AG04449 (cell line): ENCODE measurements around the gene KRT80.

Source experiments
- CTCF ChIA-PET: fragments of 350-600 bp; formaldehyde crosslinking; extraction: SDS; loops from one replicate; lab custom pipeline; 2021; ENCODE audit warnings: antibody characterized with exemption; lab: Yijun Ruan, JAX
- POLR2A ChIA-PET: fragments of 400-600, 350-600 bp; formaldehyde crosslinking; extraction: SDS; loops from one replicate; lab custom pipeline; 2020; ENCODE audit warnings: antibody characterized with exemption, inconsistent platforms; lab: Yijun Ruan, JAX
- DNase-seq: peaks from one replicate; pipeline ENCODE4 v3.0.0-alpha.2; 2010; ENCODE audit warnings: low read depth, low spot score
- H3K4me3 ChIP-seq: 2 replicates; pipeline ENCODE4 v1.5.1; 2011; ENCODE audit warnings: low read depth, mild to moderate bottlenecking, control low read depth, low read length
- TF ChIP-seq, protein P1 (sequence below): IDR thresholded peaks from one replicate; pipeline ENCODE4 v1.5.1; 2011; ENCODE audit warnings: mild to moderate bottlenecking, moderate library complexity, low read length, control low read depth, inconsistent platforms; ENCODE audit not compliant: insufficient read depth; ENCODE audit errors: missing control alignments

The KRT80 gene

DNA sequence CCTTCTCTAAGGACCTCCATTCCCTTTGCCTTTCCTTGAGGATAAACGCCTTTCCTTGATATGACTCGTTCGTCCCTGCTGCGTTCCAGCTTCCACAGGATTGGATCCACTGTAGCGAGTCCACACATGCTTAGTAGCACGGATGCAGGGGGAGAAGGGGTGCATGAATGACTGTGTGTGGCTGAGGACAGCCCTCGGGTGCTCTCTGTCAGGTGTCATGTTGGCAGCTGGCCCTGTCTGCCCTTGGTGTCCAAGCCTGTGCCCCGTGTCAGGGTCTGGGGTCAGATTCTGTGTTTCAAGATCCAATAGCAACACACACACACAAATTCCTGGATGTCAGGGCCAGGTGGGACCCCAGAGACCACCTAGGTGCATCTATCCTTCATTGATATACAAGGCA lies 17.5 kb upstream of the KRT80 start:
- TF ChIP-seq, protein P1, sequence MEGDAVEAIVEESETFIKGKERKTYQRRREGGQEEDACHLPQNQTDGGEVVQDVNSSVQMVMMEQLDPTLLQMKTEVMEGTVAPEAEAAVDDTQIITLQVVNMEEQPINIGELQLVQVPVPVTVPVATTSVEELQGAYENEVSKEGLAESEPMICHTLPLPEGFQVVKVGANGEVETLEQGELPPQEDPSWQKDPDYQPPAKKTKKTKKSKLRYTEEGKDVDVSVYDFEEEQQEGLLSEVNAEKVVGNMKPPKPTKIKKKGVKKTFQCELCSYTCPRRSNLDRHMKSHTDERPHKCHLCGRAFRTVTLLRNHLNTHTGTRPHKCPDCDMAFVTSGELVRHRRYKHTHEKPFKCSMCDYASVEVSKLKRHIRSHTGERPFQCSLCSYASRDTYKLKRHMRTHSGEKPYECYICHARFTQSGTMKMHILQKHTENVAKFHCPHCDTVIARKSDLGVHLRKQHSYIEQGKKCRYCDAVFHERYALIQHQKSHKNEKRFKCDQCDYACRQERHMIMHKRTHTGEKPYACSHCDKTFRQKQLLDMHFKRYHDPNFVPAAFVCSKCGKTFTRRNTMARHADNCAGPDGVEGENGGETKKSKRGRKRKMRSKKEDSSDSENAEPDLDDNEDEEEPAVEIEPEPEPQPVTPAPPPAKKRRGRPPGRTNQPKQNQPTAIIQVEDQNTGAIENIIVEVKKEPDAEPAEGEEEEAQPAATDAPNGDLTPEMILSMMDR: no peak
- CTCF ChIA-PET: interaction anchor here (0.5 to 7.9 kb wide), 6 partner anchors 12 to 670 kb away, joined by 3 to 144 read pairs (median 7); no protein-coding TSS in a partner anchor
- POLR2A ChIA-PET: no interaction called here
- DNase-seq: no peak
- H3K4me3 ChIP-seq: no peak overlapping the region

DNA sequence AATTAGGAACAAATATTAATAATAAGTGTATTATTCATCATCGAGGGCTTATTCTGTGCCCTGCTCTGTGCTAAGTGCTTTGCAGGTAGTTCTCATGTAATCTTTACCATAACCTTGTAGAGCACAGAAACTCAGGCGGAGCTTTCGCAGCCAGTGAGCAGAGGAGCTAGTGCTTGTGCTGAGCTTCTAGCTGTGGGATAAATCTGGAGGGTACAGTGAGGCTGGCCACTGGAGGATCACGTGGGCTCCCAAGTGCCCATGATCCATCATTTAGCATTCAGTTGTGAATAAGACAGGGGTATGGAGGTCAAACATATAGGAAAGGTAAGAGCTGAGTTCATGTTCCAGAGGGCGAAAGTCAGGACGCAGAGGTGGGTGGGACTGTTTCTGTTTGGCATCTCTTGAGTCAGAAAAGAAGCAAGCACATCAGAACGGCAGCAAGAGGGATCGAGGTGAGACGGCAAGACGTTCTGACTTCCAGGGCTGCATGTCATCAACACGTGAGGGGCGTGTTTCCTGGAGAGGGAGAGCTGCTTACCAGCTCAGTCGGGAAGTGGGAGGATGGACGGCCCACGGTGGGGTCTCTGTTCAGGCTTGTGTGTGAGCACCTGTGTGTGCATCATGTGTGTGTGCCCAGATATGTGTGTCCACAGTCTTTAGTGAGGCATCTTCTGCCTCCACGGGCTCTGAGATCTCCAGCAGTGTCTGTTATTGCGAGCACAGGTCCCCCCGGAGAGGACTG lies 16.8 kb upstream of the KRT80 start:
- POLR2A ChIA-PET: interaction anchor here (1.1 to 1.3 kb wide), 2 partner anchors 22 to 27 kb away, joined by 3 to 11 read pairs; no protein-coding TSS in a partner anchor
- CTCF ChIA-PET: interaction anchor here (0.5 to 2.0 kb wide), 6 partner anchors 13 to 671 kb away, joined by 3 to 8 read pairs (median 5); no protein-coding TSS in a partner anchor
- no peak for DNase-seq
- TF ChIP-seq, protein P1: no peak
- no peak overlapping the region for H3K4me3 ChIP-seq

DNA sequence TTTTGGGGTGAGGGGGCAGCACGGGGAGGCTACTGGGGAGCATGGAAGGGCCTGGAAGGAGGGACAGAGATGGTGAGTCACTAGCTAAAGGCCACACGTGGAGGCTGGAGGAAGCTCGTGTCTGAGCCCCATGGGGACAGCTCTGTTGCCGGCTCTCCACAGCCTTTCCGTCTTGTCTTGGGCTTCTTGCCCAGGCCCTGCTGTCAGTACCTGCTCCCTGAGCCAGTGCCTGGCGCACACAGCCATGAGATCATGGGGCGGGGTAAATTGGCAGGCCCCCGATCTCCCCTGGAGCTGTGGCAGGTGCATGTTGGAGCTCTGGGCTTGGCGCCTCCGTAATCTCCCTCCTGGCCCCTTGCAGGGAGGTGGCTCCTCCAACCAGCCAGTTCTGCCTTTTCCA lies 16.1 kb upstream of the KRT80 start:
- H3K4me3 ChIP-seq: no peak overlapping the region
- DNase-seq: no peak
- POLR2A ChIA-PET: interaction anchor here (1.1 to 1.3 kb wide), 2 partner anchors 21 to 26 kb away, joined by 3 to 11 read pairs; no protein-coding TSS in a partner anchor
- CTCF ChIA-PET: interaction anchor here (0.8 to 2.0 kb wide), 6 partner anchors 12 to 672 kb away, joined by 3 to 8 read pairs (median 4); no protein-coding TSS in a partner anchor
- TF ChIP-seq, protein P1: no peak

DNA sequence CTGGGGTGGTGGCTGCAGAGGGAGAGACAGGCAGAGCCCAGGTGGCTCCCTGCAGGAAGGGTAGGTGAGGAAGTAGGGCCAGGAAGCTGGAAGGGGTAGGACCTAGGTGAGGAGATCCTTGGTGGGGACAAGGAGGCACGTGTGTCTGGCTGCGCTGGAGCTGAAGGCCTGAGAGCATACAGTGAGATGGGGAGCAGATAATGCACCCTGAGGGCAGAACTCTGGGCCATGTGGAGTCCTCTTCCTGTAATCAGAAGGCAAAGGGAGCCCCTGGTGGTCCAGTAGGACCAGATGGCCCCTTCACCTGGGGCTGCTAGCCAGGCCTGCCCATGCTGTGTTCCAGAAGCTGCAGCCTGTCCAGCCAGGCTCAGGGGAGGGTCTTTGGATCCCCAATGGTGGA lies 15.3 kb upstream of the KRT80 start:
- TF ChIP-seq, protein P1: no peak
- no peak for DNase-seq
- CTCF ChIA-PET: interaction anchor here (1.0 to 8.3 kb wide), 5 partner anchors 7 to 672 kb away, joined by 3 to 87 read pairs (median 5); no protein-coding TSS in a partner anchor
- no peak overlapping the region for H3K4me3 ChIP-seq
- POLR2A ChIA-PET: interaction anchor here (1.3 kb wide), 1 partner anchor 25 kb away, joined by 11 read pairs; no protein-coding TSS in a partner anchor

DNA sequence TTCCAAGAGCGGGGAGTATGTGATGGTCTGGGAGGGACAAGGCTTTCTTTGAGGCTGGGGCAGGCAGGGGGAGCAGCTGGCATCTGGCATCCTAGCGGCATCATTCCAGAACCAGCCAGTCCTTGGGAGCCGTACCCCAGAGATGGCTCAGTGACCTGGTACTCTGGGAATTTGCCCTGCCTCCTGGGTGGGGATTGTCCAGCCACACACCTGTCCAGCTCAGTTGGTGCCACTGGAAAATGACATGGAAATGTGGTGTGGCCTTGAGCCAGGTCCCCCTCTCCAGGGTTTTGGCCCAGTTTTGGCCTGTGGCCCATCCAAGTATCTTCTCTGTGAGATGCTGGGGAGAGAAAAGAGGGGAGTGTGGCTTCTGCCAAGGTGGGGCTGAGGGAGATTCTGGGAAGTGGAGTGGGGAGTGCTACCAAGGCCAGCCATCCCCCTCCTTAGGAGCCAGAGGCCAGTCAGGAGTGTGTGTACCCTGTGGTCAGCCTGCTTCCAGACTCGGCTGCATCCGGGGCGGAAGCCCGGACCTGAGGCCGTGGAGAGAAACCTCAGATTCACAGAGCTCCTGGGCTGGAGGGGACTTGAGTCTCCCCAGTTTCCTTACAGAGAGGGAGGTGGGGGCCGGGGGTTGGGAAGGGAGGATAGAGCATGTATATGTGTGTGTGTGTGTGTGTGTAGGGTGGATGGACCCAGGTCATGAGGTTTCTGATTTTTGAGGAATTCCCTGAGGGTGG lies 14.7 kb upstream of the KRT80 start:
- DNase-seq: no peak
- ChIA-PET CTCF (interaction anchor here (0.9 to 8.3 kb wide), 8 partner anchors 7 to 166 kb away, joined by 3 to 87 read pairs (median 5); no protein-coding TSS in a partner anchor), POLR2A (no interaction called here)
- H3K4me3 ChIP-seq: no peak overlapping the region
- TF ChIP-seq, protein P1: no peak
